ENCODE measurements around the gene CAMLG.

The CAMLG gene

DNA sequence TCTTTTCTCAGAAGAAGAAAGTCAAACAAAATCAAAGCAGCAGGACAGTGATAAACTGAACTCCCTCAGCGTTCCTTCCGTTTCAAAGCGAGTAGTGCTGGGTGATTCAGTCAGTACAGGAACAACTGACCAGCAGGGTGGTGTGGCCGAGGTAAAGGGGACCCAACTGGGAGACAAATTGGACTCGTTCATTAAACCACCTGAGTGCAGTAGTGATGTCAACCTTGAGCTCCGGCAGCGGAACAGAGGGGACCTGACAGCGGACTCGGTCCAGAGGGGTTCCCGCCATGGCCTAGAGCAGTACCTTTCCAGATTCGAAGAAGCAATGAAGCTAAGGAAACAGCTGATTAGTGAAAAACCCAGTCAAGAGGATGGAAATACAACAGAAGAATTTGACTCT is 2.7 kb downstream of the CAMLG start:
- Histone ChIP-seq H3K18ac (ENCODE audit: low read length) (no peak overlapping the region), H2BK120ac (ENCODE audit: insufficient read depth, low read length, poor library complexity) (no peak overlapping the region), H4K12ac (ENCODE audit: low read depth, low read length) (no peak overlapping the region), H3K14ac (ENCODE audit: low read length) (no peak overlapping the region), H3K79me1 (ENCODE audit: low read length) (peaks cover 5% of the 10 kb centered on the region), H2BK12ac (ENCODE audit: low read length) (no peak overlapping the region), H4K91ac (ENCODE audit: low read depth, low read length) (no peak overlapping the region), H3K27ac (ENCODE audit: low read depth, low read length) (no peak overlapping the region), H3K9me3 (ENCODE audit: insufficient read depth, low read depth, low read length) (no peaks in the 10 kb centered on the region), H3K23ac (ENCODE audit: low read length) (no peak overlapping the region), H3K4me2 (ENCODE audit: low read length) (no peak overlapping the region), H2AFZ (ENCODE audit: insufficient read depth, low read length, poor library complexity) (no peak overlapping the region), H3K36me3 (ENCODE audit: control insufficient read depth in 1 of 2, insufficient read depth in 2 of 2, low read length in 2 of 2) (peaks cover 5 to 8% of the 10 kb centered on the region in 2 experiments), H3K27me3 (ENCODE audit: insufficient read depth, low read length) (no peaks in the 10 kb centered on the region), H3K4me1 (ENCODE audit: control insufficient read depth in 1 of 2, insufficient read depth in 2 of 2, low read length in 2 of 2) (peaks cover 0 to 4% of the 10 kb centered on the region in 2 experiments), H2BK5ac (ENCODE audit: low read depth, low read length, poor library complexity) (no peak overlapping the region), H3K4ac (ENCODE audit: low read depth, low read length) (no peak overlapping the region), H3K79me2 (ENCODE audit: control insufficient read depth, insufficient read depth, low read length, poor library complexity) (peaks cover 5% of the 10 kb centered on the region), H2AK5ac (ENCODE audit: low read length) (no peak overlapping the region), H4K8ac (ENCODE audit: low read depth, low read length) (no peak overlapping the region), H3K9ac (ENCODE audit: low read length) (no peak overlapping the region), H3K4me3 (ENCODE audit: low read depth, low read length) (no peak overlapping the region)
- no peak for DNase-seq
- no CpG with 5 or more reads among the region's 11 CpGs for WGBS (ENCODE audit: extremely low coverage, insufficient coverage, insufficient read length)

- peaks cover 5 to 8% of the 10 kb centered on the region in 2 experiments for H3K36me3 ChIP-seq (ENCODE audit: control insufficient read depth in 1 of 2, insufficient read depth in 2 of 2, low read length in 2 of 2)
- no peaks in the 10 kb centered on the region for H3K27me3 ChIP-seq (ENCODE audit: insufficient read depth, low read length)
- no peak for DNase-seq
- no peak overlapping the region for H3K4me3 ChIP-seq (ENCODE audit: low read depth, low read length)
- no peak overlapping the region for H4K8ac ChIP-seq (ENCODE audit: low read depth, low read length)
- H3K4me1 ChIP-seq (ENCODE audit: control insufficient read depth in 1 of 2, insufficient read depth in 2 of 2, low read length in 2 of 2), result peaks cover 0 to 4% of the 10 kb centered on the region in 2 experiments
- no peak overlapping the region for H2AFZ ChIP-seq (ENCODE audit: insufficient read depth, low read length, poor library complexity)
- peaks cover 5% of the 10 kb centered on the region for H3K79me1 ChIP-seq (ENCODE audit: low read length)
- H3K23ac ChIP-seq (ENCODE audit: low read length), result no peak overlapping the region
- H2BK120ac ChIP-seq (ENCODE audit: insufficient read depth, low read length, poor library complexity), result no peak overlapping the region
- H2BK12ac ChIP-seq (ENCODE audit: low read length), result no peak overlapping the region
- H4K12ac ChIP-seq (ENCODE audit: low read depth, low read length), result no peak overlapping the region
- H3K4ac ChIP-seq (ENCODE audit: low read depth, low read length), result no peak overlapping the region
- H3K4me2 ChIP-seq (ENCODE audit: low read length), result no peak overlapping the region
- no peak overlapping the region for H3K18ac ChIP-seq (ENCODE audit: low read length)
- no peak overlapping the region for H3K9ac ChIP-seq (ENCODE audit: low read length)
- no peak overlapping the region for H2AK5ac ChIP-seq (ENCODE audit: low read length)
- peaks cover 5% of the 10 kb centered on the region for H3K79me2 ChIP-seq (ENCODE audit: control insufficient read depth, insufficient read depth, low read length, poor library complexity)
- H4K91ac ChIP-seq (ENCODE audit: low read depth, low read length), result no peak overlapping the region
- no peak overlapping the region for H3K14ac ChIP-seq (ENCODE audit: low read length)
- no peak overlapping the region for H3K27ac ChIP-seq (ENCODE audit: low read depth, low read length)
- no peak overlapping the region for H2BK5ac ChIP-seq (ENCODE audit: low read depth, low read length, poor library complexity)
- no peaks in the 10 kb centered on the region for H3K9me3 ChIP-seq (ENCODE audit: insufficient read depth, low read depth, low read length)
- WGBS (ENCODE audit: extremely low coverage, insufficient coverage, insufficient read length), result no CpG with 5 or more reads among the region's 2 CpGs
These were observed 3.8 kb downstream of the CAMLG start for GRCh38 chr5:134742134-134742533.

GRCh38 chr5:134749415-134749814 is 11.1 kb downstream of the CAMLG start:
- no peak overlapping the region for H4K12ac ChIP-seq (ENCODE audit: low read depth, low read length)
- no peak overlapping the region for H2BK120ac ChIP-seq (ENCODE audit: insufficient read depth, low read length, poor library complexity)
- H3K4me1 ChIP-seq (ENCODE audit: control insufficient read depth in 1 of 2, insufficient read depth in 2 of 2, low read length in 2 of 2), result no peaks in the 10 kb centered on the region
- no peak overlapping the region for H3K27ac ChIP-seq (ENCODE audit: low read depth, low read length)
- no peak overlapping the region for H3K4me3 ChIP-seq (ENCODE audit: low read depth, low read length)
- no peak overlapping the region for H3K4ac ChIP-seq (ENCODE audit: low read depth, low read length)
- H4K91ac ChIP-seq (ENCODE audit: low read depth, low read length), result no peak overlapping the region
- WGBS (ENCODE audit: extremely low coverage, insufficient coverage, insufficient read length), result no CpG with 5 or more reads among the region's 3 CpGs
- no peaks in the 10 kb centered on the region for H3K79me2 ChIP-seq (ENCODE audit: control insufficient read depth, insufficient read depth, low read length, poor library complexity)
- H3K36me3 ChIP-seq (ENCODE audit: control insufficient read depth in 1 of 2, insufficient read depth in 2 of 2, low read length in 2 of 2), result peaks cover 0 to 4% of the 10 kb centered on the region in 2 experiments
- no peak overlapping the region for H3K18ac ChIP-seq (ENCODE audit: low read length)
- DNase-seq, result no peak
- no peak overlapping the region for H3K23ac ChIP-seq (ENCODE audit: low read length)
- H3K27me3 ChIP-seq (ENCODE audit: insufficient read depth, low read length), result no peaks in the 10 kb centered on the region
- no peak overlapping the region for H4K8ac ChIP-seq (ENCODE audit: low read depth, low read length)
- no peak overlapping the region for H2AK5ac ChIP-seq (ENCODE audit: low read length)
- H3K79me1 ChIP-seq (ENCODE audit: low read length), result no peaks in the 10 kb centered on the region
- H2BK5ac ChIP-seq (ENCODE audit: low read depth, low read length, poor library complexity), result no peak overlapping the region
- H3K9ac ChIP-seq (ENCODE audit: low read length), result no peak overlapping the region
- no peak overlapping the region for H3K4me2 ChIP-seq (ENCODE audit: low read length)
- H3K14ac ChIP-seq (ENCODE audit: low read length), result no peak overlapping the region
- no peak overlapping the region for H2BK12ac ChIP-seq (ENCODE audit: low read length)
- H3K9me3 ChIP-seq (ENCODE audit: insufficient read depth, low read depth, low read length), result no peaks in the 10 kb centered on the region
- H2AFZ ChIP-seq (ENCODE audit: insufficient read depth, low read length, poor library complexity), result no peak overlapping the region

GRCh38 chr5:134758176-134758503 is 19.8 kb downstream of the CAMLG start:
- Histone ChIP-seq H3K4me1 (ENCODE audit: control insufficient read depth in 1 of 2, insufficient read depth in 2 of 2, low read length in 2 of 2) (no peaks in the 10 kb centered on the region), H3K4me2 (ENCODE audit: low read length) (peak overlapping the region; percentile 57), H3K9ac (ENCODE audit: low read length) (no peak overlapping the region), H4K12ac (ENCODE audit: low read depth, low read length) (peak overlapping the region; percentile 64), H3K27ac (ENCODE audit: low read depth, low read length) (no peak overlapping the region), H3K18ac (ENCODE audit: low read length) (no peak overlapping the region), H3K14ac (ENCODE audit: low read length) (peak overlapping the region; percentile 23), H4K8ac (ENCODE audit: low read depth, low read length) (peak overlapping the region; percentile 76), H4K91ac (ENCODE audit: low read depth, low read length) (no peak overlapping the region), H2AK5ac (ENCODE audit: low read length) (no peak overlapping the region), H3K4me3 (ENCODE audit: low read depth, low read length) (no peak overlapping the region), H3K4ac (ENCODE audit: low read depth, low read length) (no peak overlapping the region), H3K23ac (ENCODE audit: low read length) (no peak overlapping the region), H2BK120ac (ENCODE audit: insufficient read depth, low read length, poor library complexity) (no peak overlapping the region), H3K9me3 (ENCODE audit: insufficient read depth, low read depth, low read length) (no peaks in the 10 kb centered on the region), H3K79me2 (ENCODE audit: control insufficient read depth, insufficient read depth, low read length, poor library complexity) (peaks cover 7% of the 10 kb centered on the region), H2AFZ (ENCODE audit: insufficient read depth, low read length, poor library complexity) (peak overlapping the region; percentile 77), H2BK5ac (ENCODE audit: low read depth, low read length, poor library complexity) (no peak overlapping the region), H2BK12ac (ENCODE audit: low read length) (no peak overlapping the region), H3K79me1 (ENCODE audit: low read length) (peaks cover 4% of the 10 kb centered on the region), H3K27me3 (ENCODE audit: insufficient read depth, low read length) (no peaks in the 10 kb centered on the region), H3K36me3 (ENCODE audit: control insufficient read depth in 1 of 2, insufficient read depth in 2 of 2, low read length in 2 of 2) (peaks cover 0 to 3% of the 10 kb centered on the region in 2 experiments)
- no CpG with 5 or more reads among the region's 9 CpGs for WGBS (ENCODE audit: extremely low coverage, insufficient coverage, insufficient read length)
- DNase-seq, result no peak
